A673 (cell line): Measurements from ENCODE around the gene PLD1.

Source experiments
- EZH2 ChIP-seq: fragments of 200-600 bp; sonication (generic); IDR thresholded peaks from 2 replicates; pipeline ENCODE4 v1.6.1; 2017; ENCODE audit warnings: borderline replicate concordance, low read depth, mild to moderate bottlenecking, mixed read lengths, antibody characterized with exemption, low read length; ENCODE audit not compliant: poor library complexity, severe bottlenecking
- TF ChIP-seq, protein P1 (sequence below): fragments of 300-800, 200-600 bp; sonication (generic); conservative IDR thresholded peaks from 2 replicates; pipeline ENCODE4 v1.5.1; 2017; ENCODE audit warnings: low read depth, mild to moderate bottlenecking, antibody characterized with exemption, low read length, moderate library complexity, mixed read lengths

DNA sequence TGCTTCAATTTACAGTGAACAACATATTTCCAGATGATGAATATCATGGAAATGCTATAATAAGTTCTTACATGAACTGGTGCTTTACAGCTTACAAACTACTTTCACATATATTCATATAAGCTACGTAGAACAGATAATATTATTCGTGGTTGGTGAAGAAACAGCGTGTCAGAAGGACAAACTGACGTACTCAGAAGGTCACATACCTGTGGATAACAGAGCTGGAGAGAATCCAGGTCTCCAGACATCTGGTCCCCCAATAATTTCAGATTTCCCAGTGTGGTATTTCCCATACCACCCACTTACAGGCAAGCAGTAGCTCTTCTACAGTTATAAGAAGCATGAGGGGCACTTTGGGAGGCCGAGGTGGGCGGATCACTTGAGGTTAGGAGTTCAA, 156.6 kb downstream of the PLD1 start:
- TF ChIP-seq, protein P1, sequence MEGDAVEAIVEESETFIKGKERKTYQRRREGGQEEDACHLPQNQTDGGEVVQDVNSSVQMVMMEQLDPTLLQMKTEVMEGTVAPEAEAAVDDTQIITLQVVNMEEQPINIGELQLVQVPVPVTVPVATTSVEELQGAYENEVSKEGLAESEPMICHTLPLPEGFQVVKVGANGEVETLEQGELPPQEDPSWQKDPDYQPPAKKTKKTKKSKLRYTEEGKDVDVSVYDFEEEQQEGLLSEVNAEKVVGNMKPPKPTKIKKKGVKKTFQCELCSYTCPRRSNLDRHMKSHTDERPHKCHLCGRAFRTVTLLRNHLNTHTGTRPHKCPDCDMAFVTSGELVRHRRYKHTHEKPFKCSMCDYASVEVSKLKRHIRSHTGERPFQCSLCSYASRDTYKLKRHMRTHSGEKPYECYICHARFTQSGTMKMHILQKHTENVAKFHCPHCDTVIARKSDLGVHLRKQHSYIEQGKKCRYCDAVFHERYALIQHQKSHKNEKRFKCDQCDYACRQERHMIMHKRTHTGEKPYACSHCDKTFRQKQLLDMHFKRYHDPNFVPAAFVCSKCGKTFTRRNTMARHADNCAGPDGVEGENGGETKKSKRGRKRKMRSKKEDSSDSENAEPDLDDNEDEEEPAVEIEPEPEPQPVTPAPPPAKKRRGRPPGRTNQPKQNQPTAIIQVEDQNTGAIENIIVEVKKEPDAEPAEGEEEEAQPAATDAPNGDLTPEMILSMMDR: no peak
- no peak for TF ChIP-seq EZH2
